ENCODE measurements around the gene TNFSF12.

Gene TNFSF12

DNA sequence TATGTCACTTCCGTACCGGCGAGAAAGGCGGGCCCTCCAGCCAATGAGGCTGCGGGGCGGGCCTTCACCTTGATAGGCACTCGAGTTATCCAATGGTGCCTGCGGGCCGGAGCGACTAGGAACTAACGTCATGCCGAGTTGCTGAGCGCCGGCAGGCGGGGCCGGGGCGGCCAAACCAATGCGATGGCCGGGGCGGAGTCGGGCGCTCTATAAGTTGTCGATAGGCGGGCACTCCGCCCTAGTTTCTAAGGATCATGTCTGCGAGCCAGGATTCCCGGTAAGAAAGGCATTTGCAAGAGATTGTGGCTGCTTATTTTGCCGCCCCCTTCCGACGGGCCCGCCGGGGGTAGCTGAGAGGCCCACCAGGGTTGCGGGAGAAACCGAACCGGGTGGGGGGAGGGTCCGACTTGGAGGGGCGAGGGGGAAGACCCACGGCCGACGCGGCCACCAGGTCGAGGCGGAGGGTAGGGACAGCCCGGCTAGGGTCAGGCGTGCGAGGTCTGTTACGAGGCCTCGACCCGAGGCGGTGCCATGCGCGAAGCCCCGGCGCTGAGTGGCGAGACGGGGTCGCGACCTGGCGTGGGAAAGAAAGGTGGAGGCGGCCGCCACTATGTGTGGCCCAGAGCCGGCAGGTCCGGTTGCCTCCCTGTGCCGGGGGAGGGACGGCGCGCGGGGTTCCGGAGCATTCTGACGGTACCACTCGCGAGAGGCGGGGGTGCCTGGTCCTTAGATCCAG is 23.9 kb downstream of the TNFSF12 start:
- peak; percentile 97 for FAIRE-seq

DNA sequence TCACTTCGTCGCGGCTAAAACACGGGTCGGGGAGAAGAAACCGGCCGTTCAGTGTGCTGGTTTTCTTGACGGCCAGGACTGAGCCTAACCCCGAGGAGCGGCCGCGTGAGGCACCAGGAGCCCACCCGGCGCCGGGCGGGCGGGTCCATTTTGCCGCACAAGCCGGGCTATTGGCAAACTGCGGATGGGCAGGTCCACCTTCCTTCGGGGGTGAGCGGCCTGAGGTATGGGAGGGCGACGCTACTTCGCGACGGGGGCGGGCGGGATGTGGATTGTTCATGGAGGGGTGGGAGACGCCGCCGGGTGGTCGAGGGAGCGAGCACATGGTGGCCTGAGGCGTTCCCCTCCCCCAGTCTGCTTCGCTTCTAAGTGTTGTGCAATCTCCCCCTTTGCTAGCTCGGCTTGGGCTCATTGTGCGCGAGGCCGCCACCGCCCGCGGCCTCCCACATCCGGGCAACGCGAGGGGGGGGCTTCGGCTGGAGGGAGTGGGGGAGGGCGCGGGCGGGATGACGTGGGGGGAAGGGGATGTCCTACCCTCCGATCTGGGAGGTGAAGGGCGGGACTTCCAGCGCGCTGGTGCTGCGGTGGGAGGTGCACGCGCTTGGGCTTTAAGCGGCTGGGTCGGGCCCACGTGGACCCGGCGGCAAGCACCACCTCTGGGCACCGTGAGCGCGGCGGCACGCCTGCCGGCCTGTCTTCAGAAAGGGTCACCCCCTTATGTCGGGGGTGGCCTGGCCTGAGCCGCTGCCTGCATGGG is 24.6 kb downstream of the TNFSF12 start:
- FAIRE-seq = no peak

- FAIRE-seq = no peak
Observed at GRCh38 chr17:7574176-7574953, 25.5 kb downstream of the TNFSF12 start.

DNA sequence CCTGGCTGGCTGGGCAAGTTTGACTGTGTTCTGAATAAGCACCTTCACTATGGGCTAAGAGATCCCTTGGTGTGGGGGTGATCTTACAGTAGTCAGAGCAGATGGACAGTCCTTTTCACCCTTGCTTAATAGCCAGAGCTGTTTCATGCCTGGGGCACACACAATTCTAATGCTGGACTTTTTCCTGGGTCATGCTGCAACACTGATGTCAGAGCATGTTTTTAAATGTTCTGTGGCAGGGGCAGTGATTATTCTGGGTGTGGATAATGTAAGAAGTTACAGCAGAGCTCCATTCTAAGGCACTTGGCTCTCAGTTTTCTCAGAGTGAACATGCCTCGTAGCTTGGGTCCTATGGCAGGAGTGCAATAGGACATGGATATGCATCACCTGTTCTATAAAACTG is 26.6 kb downstream of the TNFSF12 start:
- FAIRE-seq = no peak

GRCh38 chr17:7575959-7576358 is 27.1 kb downstream of the TNFSF12 start:
- FAIRE-seq = no peak

GRCh38 chr17:7576432-7576937 is 27.6 kb downstream of the TNFSF12 start:
- no peak for FAIRE-seq

DNA sequence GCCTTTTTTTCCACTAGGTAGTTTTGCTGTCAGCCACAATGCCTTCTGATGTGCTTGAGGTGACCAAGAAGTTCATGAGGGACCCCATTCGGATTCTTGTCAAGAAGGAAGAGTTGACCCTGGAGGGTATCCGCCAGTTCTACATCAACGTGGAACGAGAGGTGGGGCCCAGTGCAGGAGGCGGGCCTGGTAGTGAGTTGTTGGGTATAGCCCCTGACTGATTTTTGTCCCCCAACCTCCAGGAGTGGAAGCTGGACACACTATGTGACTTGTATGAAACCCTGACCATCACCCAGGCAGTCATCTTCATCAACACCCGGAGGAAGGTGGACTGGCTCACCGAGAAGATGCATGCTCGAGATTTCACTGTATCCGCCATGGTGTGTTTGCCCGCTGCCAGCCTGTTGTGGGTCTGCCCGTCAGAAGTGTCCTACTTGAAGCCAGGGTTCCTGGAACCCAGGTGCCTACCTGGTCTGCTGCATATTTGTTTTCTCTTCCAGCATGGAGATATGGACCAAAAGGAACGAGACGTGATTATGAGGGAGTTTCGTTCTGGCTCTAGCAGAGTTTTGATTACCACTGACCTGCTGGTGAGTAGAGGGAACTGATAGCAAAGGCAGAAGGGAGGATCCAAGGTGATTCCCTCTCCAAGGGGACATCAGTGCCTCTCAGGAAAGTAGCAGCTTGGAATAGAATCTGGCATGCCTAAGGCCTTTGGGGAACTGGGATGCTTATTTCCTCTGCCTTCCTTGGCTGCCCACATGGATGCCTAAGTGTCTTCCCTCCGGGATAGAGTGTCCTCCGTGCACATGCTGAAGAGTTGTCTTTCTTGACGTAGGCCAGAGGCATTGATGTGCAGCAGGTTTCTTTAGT is 28.7 kb downstream of the TNFSF12 start:
- FAIRE-seq = no peak

GRCh38 chr17:7579001-7579833 is 30.4 kb downstream of the TNFSF12 start, which contains the start of gene CD68:
Gene CD68, plus strand, starts transcription at chr17:7579638. Its CDS starts 40 bp downstream, at chr17:7579678.
- FAIRE-seq = peak; percentile 26

GRCh38 chr17:7579834-7580603 is 31.2 kb downstream of the TNFSF12 start:
- FAIRE-seq = no peak

DNA sequence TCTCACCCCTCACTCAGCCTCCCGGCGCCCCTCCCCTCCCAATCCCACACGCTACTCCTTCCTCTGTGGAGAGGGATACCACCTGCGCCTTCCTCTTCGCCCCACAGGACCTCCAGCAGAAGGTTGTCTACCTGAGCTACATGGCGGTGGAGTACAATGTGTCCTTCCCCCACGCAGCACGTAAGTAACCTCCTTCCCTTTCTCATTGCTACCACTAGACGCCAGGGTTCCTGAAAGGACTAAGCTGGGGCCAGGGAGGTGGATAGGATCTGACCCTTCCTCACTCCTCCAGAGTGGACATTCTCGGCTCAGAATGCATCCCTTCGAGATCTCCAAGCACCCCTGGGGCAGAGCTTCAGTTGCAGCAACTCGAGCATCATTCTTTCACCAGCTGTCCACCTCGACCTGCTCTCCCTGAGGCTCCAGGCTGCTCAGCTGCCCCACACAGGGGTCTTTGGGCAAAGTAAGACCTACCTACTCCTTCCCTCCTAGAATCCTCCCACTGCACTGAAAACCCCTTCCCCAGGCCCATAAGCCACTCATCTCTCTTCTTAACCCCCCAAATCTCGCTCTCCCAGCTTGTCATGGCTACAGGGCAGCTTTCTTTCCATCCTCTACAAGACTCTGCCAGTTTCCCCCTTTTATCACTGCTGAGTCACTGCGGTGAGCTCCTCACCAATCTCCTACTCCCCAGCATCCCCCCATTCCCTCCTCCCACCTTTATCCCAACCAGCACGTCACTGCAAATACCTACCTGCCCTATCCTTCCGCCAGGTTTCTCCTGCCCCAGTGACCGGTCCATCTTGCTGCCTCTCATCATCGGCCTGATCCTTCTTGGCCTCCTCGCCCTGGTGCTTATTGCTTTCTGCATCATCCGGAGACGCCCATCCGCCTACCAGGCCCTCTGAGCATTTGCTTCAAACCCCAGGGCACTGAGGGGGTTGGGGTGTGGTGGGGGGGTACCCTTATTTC is 32.0 kb downstream of the TNFSF12 start:
- no peak for FAIRE-seq

DNA sequence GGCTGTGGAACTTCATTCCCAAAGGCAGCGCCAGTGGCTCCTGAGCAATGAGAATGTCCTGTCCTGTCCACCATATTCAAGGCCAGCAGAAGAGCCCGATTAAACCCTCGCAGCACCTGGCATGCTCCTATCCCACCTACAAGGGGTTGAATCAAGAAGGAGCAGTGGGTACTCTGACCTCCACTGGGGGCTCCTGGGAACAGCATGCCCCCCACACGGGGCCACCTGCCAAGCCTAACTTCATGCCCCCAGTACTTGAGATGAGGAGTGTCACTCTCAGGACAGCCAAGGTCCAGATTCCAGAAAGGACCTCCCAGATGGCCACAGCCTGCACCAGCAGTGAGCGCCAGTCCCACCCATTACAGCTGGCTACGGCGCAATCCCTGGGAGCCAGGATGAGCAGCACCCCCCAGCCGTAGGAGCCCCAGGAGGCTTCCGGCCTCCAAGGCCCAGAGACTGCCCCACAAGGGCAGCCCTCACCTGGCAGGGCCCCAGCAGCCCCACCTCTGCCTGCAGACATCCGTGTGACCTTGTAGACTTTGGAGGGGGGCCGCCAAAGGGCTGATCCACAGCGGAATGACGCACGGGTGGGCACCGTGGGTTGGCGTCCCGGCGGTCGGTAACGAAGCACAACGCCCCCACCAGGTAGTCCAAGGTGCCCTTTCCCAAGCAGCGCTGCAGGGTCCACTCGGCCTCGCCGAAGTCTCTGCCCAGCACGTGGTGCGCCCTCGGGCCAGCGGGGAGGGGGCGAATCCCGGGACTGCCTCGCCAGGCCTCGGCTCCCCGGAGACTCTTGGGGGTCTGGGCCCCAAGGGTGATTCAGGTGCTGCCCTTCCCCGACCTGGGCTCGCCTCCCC is 33.8 kb downstream of the TNFSF12 start:
- FAIRE-seq = no peak

DNA sequence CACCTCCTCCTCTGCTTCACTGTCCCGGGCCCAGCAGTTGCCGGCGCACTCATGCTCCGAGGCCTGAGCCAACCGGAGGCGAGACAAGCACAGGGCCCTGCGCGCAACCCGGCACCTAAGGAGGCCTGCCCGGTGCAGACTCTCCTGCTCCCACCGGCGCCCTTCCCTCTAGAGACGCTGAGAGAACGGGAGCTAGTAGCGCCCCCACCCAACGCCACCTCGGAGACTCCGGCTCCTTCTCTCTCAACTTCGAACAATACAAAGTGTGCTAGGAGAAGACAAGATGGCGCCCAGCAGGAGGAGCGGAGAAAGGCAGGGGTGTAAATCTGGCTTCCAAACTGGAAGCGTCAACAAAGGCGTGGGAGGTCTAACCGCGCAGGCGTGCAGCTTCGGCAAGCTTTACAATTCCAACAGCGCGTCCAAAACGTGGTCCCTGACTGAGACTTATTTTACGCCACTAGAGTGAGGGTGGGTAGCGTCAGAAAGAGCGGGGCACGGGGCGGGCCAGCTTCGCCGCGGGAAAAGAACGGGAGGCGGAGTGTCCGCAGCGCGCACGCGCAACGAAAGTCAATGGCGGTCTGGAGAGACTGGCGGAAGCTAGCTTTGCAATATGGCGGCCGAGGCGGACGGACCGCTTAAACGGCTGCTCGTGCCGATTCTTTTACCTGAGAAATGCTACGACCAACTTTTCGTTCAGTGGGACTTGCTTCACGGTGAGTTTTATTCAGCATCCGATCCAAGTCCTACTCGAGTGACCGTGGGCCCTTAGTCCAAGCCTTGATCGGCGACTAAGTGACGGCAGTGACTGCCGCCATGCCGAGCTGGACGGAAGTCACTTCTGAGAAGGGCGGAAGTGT is 34.6 kb downstream of the TNFSF12 start, which contains the start of gene MPDU1:
TSS of gene MPDU1 (plus strand) at position 600 of the 857 bp plus-strand sequence. CDS start at position 611, 11 bp downstream.
- peak; percentile 91 for FAIRE-seq

GRCh38 chr17:7586673-7587419 is 38.0 kb downstream of the TNFSF12 start:
- FAIRE-seq = no peak

DNA sequence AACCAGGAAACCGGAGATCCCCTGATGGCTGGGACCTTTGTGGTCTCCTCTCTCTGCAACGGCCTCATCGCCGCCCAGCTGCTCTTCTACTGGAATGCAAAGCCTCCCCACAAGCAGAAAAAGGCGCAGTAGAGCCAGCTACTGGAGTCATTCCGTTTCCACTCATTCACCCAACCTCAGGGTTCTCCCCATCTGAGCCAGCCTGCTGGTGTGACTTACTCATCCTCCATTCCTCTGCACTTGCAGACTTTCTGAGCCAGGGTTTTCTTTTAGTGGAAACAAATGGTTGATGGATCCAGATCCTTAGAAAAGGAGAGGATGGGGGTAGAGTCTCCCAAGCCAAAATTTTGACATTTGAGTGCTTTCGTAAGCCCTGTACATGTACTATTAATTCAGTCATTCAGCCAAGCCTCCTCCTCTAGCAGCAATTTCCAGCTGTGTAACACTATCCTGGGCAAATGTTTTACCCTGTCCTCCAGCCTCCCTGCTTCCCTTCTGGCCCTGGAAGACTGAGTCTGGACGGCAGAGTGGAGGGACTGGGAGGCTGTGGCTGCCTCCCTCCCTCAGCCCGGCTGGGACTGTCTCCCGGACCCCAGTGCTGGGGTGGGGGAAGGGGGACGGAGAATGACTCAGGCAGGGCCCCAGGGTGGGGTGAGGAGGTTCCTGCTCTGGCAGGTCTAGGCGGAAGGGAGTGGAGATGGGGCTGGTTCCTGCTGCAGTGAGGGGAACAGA is 38.7 kb downstream of the TNFSF12 start:
- no peak for FAIRE-seq

DNA sequence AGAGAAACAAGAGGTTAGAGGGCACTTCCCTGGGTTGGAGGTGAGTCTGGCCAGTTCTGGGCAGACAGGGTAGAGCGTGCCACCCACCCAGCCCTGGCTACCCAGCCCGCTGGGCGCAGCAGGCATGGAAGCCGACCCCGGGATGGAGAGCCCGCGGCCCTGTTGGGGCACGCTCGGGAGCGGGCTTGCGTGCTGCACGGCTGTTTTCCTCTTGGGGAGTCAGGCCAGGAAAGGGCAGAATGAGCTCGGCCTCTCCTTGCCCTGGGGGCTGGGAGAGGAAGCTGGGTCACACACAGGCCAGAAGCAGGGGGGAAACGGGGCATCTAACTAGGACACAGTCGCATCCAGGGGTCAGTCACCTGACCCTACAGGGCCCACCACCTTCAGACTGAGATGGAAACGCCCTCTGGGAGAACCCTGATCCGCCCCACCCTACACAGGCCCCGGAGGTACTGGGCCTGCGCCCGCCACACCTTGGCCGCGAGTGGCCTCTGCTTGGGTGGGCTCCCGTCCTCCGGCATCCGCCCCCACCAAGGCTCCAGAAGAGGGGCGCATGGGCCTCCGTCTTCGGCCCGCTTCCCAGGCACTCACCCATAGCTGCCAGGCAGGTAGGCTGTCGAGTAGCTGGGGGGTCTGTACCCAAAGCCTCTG is 39.8 kb downstream of the TNFSF12 start:
- FAIRE-seq = no peak

Measured in TTC549 (cell line).